Measurements from ENCODE around the gene PLEKHG4B.
"Not testable (repeated sequence)": the region's sequence is repeated elsewhere in the genome, so short reads cannot be mapped to it uniquely, and the experiment has no call there.

Gene PLEKHG4B

DNA sequence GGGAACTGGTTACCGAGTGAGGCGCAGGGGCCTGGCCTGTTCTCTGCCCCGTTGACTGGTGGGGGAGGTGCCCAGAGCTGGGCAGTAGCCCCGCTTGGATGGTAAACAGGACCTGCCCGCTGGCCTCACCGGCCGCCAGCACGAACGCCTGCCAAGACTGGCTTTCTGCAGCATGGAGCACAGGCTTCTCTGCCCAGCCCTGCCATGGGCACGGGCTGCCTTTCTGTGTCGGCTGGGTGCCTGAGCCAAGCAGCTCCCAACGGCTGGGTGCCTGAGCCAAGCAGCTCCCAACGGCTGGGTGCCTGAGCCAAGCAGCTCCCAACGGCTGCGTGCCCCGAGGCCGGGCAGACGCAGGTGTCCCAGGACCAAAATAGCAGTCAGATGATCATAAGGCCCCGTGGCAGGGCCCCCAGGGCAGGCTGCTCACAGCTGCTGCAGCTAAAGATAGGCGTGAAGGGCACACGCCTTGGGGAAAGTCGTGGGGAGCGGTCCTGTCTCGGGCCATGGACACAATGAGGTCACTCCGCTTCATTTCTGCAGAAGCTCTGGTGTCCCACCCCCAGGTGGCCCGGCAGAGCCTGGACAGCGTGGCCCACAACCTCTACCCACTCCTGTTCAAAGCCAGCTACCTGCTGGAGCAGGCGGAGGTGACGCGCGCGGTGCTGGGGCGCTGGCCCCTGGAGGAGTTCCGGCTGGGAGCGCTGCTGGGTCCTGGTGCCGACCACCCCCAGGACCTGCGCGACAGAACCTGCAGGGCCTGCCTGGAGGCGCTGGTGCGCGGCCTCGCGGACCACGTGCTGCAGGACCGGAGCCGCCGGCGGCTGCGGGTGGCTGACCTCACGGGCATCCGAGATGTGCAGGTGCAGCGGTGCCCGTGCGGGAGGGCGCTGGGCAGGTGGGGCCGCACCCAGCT, 99.3 kb downstream of the PLEKHG4B start, which contains the start of gene LRRC14B:
TSS of gene LRRC14B (plus strand) at position 460 of the 913 bp plus-strand sequence. CDS start at position 504, 44 bp downstream.
- FAIRE-seq: no peak

DNA sequence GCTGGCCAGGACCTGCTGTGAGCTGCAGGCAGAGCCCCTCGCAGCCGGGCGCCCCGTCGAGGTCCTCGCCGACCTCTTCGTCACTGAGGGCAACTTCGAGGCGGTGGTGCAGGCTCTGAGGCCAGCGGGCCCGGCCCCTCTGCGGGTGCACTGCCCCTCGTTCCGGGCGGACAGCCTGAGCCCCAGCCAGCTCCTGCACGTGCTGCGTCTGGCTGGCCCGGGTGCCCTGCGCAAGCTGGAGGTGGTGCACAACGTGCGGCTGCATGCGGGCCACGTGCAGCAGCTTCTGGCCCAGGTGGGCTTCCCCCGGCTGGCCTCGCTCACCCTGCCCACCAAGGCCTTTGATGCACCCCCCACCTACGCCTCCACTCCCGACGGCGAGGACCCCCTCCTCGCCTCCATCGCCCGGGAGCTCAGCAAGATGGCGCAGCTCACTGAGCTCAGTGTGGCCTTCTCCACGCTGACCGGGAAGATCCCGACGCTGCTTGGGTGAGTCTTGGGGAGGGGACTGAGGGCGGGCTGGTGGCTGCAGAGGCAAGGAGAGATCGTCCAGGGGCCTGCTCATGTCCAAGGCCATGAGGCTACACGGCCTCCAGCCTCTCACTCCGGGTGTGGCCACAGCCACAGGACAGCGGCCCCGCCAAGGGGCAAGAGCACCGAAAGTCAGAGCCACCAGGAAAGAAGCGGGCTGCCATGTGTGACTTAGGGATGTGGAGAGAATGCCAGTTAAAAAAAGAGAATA, 100.2 kb downstream of the PLEKHG4B start:
- no peak for FAIRE-seq

DNA sequence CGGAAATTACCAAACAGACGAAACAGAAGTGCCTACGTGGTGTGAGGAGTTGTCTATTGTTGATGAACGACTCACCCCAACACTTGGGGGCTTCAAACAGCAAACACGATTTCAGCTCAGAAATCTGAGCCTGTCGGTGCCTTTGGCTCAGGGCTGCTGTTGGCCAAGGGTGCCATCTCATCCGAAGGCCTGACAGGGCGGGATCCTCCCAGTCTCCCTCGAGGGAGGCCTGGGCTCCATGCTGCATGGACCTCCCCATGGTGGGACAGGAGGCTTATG, 100.7 kb downstream of the PLEKHG4B start:
- FAIRE-seq: no peak

DNA sequence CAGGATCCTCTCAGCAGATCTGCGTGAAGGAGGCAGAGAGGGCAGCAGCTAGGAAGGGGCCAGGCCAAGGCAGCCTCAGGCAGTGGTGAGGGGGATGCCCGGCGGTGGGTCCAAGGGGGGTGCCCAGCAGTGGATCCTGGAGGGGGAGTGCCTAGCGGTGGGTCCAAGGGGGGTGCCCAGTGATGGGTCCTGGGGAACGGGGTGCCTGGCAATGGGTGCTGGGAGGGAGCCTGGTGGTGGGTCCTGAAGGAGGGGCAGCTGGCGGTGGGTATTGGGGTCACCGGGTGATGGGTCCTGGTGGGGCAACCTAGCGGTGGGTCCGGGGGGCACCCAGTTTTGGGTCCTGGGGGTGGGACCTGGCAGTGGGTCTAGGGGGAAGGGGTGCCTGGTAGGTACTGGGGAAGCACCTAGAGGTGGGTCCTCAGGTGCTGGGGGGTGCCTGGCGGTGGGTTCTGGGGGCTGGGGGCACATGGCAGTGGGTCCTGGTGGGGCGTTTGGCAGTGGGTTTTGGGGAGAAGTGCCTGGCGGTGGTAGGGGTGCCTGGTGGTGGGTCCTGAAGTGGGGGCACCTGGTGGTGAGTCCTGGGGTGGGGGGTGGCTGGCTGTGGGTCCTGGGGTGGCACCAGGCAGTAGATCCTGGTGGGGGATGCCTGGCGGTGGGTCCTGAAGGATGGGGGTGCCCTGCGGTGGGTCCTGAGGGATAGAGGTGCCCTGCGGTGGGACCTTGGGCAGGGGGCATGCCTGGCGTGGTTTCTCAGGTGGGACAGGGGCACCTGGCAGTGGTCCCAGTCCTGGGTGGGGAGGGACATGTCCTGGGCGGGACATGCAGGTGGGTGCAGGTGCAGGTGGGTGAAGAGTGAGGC, 101.2 kb downstream of the PLEKHG4B start:
- no peak for FAIRE-seq

DNA sequence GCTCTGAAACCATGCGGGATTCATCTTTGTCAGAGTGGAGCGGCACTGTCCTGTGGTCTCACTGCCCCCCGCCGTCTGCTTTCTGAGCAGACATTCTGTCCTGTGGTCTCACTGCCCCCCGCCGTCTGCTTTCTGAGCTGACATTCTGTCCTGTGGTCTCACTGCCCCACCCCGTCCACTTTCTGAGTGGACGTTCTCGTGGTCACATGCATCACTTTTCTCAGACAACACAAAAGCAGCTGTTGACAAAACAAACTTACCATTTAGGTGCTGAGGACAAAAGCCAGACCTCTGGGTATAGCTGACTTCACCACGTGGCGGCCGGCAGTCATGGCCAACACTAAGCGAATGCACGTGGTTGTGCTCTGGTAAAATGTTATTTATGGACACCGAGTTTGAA, 102.1 kb downstream of the PLEKHG4B start:
- FAIRE-seq: no peak

DNA sequence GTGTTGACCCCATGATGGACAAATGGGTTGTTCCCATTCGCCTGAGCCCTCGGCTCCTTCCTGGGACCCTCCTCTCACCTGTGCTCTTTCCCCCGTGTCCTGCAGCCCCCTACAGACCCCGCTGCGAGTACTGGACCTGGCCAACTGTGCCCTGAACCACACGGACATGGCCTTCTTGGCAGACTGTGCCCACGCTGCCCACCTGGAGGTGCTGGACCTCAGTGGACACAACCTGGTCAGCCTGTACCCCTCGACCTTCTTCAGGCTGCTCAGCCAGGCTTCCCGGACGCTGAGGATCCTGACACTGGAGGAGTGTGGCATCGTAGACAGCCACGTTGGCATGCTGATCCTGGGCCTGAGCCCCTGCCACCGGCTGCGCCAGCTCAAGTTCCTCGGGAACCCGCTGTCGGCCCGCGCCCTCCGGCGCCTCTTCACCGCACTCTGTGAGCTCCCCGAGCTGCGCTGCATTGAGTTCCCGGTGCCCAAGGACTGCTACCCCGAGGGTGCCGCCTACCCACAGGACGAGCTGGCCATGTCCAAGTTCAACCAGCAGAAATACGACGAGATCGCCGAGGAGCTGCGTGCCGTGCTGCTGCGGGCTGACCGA, 102.7 kb downstream of the PLEKHG4B start:
- no peak for FAIRE-seq

DNA sequence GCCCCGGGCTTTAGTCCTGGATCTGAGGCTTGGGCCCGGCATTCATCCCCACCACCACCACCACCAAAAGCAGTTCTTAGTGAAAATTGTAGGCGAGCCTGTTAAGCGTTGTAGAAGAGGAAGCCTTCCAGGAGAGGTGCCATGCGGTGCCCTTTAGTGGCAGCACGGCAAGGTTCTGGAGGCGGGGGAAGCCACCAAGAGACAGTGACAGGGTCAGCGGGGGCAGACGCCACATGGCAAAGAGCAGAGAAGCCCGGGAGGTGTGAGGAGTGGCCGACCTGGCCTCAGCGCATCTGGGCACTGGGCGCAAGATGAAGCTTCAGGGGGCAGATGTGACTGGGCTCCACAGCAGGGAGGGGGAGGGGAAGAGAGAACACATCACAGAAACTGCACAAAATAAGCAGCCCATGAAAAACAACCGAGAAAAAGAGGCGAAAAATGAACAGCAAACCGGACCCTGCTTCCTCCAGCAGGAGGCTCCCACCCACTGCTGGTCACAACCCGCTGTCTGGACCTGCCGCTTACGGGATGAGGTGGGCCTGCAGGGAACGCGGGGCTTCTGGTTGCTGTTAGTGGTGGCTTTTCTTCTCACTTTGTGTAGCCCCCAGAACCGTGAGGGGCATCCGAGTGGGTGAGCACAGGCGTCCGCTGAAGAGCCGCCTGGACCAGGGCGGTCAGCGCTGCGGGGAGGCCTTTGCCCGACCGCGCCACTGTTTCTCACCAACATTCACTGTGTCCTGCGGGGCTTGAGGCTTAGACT, 103.6 kb downstream of the PLEKHG4B start:
- FAIRE-seq: no peak

DNA sequence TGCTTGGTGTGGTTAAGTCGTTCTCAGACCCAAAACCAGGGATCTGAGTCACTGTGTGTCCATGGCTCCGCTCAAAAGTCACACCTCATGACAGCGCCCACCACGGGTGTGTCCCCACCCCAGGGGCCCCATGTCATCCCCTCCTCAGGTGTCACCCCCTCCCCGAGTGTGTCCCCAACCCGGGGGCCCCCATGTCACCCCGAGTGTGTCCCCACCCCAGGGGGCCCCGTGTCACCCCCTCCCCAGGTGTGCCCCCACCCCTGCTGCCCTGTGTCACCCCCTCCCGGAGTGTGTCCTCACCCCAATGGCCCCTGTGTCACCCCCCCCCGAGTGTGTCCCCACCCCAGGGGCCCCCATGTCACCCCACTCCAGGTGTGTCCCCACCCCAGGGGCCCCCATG, 104.4 kb downstream of the PLEKHG4B start:
- FAIRE-seq: no peak

DNA sequence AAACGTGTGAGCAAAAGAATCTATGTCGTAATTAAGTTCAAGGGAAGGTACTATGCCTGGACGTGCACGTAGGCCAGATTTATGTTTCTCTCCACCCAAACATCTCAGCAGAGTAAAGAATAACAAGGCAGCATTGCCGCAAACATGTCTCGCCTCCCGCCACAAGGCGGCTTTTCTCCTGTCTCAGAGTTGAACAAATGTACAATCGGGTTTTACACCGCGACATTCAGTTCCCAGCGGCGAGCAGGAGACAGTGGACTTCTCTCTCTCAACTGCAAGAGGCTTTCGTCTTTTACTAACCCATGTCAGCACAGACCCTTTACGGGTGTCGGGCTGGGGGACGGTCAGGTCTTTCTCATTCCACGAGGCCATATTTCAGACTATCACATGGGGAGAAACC, 105.1 kb downstream of the PLEKHG4B start:
- FAIRE-seq: not testable (repeated sequence)

DNA sequence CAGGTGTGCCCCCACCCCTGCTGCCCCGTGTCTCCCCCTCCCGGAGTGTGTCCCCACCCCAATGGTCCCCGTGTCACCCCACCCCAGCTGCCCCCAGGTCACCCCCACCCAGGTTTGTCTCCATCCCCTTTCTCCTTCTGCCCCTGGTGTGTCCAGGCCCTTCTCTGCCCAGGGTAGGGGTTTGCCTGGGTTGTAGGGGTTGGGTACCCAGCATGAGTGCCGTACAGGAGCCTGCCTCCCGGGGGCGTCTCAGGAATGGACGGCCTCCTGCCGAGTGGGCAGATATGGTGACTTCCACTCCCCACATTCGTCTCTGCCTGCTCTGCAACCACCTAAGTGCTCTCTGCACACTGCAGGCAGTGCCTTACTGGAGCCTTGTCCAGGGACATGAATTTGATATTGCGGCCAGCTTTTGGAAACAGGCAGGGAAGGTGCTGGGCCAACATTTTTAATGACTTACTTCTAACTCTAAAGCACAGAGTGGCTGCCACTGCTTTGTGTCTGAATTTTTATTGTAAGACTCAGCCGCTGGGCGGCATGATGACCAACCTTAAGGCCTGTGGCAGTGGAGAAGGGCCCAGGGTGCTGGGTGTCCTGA, 106.0 kb downstream of the PLEKHG4B start:
- FAIRE-seq: no peak

DNA sequence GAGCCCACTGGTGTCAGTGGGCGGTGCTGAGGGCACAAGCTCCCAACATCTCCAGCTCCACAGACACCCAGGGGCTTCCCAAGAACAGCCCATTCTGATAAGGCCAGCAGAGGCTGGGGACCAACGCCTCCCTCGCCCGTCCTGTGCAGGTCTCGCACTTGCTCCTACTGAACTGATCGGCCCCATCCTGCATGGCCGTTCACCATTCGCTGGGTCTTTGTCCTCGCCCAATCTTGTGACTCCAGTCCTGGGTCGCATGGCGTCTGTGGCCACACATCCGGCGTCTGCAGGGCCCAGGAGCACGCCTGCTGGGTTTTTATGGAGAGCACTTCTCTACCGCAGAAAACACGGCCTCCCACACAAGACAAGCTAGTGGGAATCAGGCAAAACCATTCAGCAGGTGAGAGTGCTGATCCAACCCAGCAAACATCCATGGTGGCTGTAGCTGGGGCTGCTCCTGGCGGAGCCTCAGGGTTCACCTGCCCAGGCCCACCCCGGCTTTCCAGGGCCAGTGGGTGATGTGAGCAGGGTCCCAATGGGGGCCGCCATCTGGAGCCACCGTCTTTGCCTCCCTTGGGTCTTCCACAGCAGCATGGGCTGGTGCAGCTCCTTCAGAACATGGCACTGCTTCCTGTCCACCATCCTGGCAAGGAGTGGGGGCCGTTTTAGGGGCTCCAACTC, 106.7 kb downstream of the PLEKHG4B start:
- FAIRE-seq: no peak

DNA sequence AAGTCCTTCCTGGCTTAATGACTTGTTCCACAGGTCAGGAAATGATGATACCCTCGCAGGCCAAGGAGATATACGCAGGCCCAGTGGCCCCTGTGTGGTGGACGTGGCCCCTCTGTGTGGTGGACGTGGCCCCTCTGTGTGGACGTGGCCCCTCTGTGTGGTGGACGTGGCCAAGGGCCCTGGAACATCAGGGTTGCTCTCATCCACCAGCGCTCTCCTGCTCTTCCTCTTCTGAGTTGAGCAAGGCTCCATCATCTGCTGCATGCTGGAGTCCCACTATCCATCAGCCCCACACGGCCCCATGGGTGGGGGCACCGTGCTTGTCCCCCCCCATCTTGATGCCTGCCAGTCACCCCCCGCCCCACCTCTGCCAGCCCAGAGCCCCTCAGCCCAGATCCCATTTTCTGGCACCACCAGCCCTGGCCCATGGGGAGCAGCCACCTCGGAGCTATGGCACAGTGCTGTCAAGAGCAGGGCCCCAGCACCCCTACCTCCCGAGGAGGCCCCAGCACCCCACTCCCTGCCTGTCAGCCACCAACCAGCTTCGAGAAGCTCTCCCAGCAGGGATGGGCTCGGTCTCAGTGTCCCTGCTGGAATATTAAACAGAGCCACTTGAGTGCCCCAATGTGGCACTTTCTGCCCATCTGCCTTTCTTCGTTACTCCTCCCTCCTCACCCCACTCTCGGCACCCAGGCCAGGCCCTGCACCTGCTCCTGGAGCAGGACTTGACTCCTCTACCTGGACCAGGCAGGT, 107.4 kb downstream of the PLEKHG4B start:
- FAIRE-seq: no peak

DNA sequence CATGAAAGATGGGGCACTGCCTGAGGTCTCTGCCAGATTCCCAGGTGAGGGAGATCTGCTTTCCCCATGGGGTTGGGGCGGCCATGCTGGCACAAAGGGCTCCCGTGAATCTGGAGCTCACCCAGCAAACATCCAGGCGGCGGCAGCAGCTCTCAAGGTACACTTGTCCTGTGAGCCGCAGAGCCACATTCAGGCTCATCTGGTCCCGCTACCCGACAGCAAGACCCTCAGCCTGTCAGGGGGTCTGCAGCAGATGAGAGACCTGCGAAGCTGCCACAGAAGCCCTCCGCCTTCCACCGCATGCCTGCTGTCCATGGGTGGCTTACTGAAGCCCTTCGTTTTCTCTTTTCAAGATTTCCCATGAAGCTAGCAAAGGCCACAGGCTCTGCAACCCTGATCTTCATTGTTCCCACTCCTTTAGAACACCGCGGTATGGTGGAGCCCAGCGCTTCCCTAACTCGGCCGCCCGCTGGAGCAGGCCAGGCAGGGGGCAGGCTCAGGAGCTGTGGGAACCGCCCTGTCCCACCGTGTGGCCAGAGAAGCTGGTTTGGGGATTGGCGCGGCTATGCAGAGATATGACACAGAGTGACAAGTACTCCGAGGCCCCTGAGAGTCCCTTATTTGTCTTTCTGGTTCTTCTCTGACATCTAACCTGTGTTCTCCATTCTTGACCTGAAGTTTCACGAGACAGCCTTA, 108.1 kb downstream of the PLEKHG4B start:
- no peak for FAIRE-seq

DNA sequence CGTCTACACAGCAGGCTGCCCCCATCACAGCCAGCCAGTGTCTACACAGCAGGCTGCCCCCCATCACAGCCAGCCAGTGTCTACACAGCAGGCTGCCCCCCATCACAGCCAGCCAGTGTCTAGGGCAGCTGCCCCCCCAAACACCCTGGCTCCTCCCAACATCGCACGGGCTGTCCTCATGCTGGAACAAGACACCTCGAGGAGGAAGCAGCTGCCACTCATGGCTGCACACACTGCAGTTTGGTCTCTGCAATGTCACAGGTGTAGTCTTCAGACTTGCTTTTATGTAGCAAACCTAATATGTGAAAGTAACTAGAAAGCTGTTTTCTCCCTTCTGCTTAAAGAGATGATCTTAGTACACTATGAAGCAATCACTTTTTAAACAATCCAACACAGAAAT, 109.0 kb downstream of the PLEKHG4B start:
- no peak for FAIRE-seq

DNA sequence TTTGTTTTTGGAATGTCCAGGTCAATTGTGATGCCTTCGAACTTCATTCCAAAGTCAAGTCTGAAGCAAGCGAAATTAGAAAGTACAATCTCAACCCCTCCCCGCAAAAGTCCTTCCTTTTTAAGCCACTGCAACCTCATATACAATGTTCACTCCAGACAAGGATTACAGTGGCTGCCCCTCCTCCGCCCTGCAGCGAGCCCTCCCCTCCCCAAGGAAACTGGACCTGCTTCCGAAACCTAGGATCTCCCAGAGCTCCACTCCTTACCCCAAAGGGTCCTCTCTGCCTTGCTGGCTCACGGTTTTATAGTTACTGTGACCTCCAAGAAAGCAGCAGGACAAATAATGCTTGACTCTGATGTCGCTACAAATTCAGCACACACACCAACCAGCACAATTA, 109.7 kb downstream of the PLEKHG4B start:
- no peak for FAIRE-seq

DNA sequence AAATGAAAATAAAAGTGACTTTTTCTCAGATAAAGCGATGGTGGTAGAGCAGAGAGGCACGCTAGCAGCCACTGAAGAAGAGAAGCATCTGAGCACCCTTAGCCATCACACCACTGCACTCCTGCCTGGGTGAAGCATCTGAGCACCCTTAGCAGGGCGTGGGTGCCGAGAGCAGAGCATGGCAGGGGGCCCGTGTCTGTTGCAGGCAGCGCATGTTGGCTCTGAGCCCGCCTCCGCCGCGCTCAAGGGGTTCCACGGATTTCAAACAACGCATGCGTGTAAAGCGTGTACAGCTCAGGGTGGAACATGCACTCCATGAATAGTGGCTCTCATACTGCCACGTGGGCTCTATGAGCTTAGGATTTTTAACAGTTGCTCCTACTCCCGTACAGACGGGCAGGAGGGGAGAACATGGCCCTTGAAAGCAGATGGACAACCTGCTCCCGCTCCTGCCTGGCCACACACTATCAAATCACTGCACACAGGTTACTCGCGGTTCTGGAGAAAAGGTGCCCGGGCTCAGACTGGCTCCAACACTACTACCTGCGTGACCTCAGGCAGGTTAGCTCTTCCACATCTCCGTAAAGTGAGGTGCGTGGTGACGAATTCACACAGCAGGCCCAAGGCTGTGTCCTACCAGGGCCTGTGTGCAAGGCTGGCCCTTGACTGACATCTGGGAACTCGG, 111.4 kb downstream of the PLEKHG4B start:
- no peak for FAIRE-seq

DNA sequence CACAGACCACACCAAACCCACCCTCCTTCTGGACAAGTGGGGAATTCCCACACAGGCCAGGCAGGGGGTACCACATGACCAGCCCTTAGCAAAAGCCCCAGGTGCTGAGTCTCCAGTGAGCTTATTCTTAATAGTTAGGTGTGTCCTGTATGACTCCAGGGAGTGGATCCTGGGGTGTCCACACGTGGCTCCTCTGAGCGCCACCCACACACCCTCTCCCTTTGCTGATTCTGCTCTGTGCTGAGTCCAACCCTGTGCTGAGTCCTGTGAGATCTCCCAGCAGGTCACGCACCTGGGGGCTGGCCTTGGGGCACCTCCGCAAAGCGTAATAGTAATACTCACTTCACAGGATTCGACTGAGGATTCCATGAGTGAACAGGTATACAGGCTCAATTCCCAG, 112.0 kb downstream of the PLEKHG4B start:
- no peak for FAIRE-seq

DNA sequence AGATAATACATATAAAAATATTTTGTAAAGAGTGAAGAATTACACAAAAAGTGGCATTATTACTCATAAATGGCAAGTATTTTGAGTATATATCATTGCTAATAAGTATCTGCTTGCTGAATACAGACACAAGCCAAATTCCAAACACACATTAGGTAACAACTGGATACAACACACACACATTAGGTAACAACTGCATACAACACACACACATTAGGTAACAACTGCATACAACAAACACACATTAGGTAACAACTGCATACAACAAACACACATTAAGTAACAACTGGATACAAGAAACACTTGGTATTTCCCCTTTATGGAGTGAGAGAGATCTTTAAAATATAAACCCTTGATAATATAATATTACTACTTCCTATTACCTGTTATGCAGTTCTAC, 112.5 kb downstream of the PLEKHG4B start:
- no peak for FAIRE-seq

Measured in A204.1 (cell line).